Psoas muscle (tissue), 8 donors: Measurements from ENCODE around the gene HMCN1. TPM values are rescaled to one million over a fixed set of nuclear protein-coding genes. Genes with fewer than 3 reads are reported as not detected.

ENCODE experiments used
- ATAC-seq, 4 donors: fragments of 200-7000 bp; cut with Tn5 transposase; one replicate each; pipeline ENCODE4 v1.9.1; 2020; ENCODE audit warnings: moderate library complexity in 3 of 4, mild to moderate bottlenecking in 2 of 4
- DNase-seq, 2 donors: peaks; one replicate each; pipeline ENCODE4 v3.0.0-alpha.2; 2020
- H3K27ac ChIP-seq: fragments of 200-600 bp; one replicate; pipeline ENCODE4 v1.8.0; 2022
- H3K27me3 ChIP-seq, 3 donors: fragments of 200-600 bp in 1 of 3; one replicate each; pipeline versions ENCODE4 v1.6.1 to v1.8.0; 2013 to 2022; ENCODE audit warnings: low read length in 2 of 3, mild to moderate bottlenecking in 2 of 3, moderate library complexity in 1 of 3; ENCODE audit not compliant: insufficient read depth in 3 of 3
- H3K36me3 ChIP-seq, 2 donors: fragments of 200-600 bp in 1 of 2; one replicate each; pipeline versions ENCODE4 v1.6.1 to v1.8.0; 2013 to 2022; ENCODE audit warnings: low read depth in 1 of 2, mild to moderate bottlenecking in 1 of 2, moderate library complexity in 1 of 2; ENCODE audit not compliant: insufficient read depth in 1 of 2
- H3K4me1 ChIP-seq: fragments of 200-600 bp; one replicate; pipeline ENCODE4 v1.8.0; 2022
- H3K4me3 ChIP-seq: fragments of 200-600 bp; one replicate; pipeline ENCODE4 v1.8.0; 2022; ENCODE audit warnings: mild to moderate bottlenecking
- H3K9me3 ChIP-seq: fragments of 200-600 bp; one replicate; pipeline ENCODE4 v1.8.0; 2022
- CTCF ChIP-seq: fragments of 200-600 bp; IDR thresholded peaks from one replicate; pipeline ENCODE4 v1.8.0; 2022; ENCODE audit warnings: antibody characterized with exemption
- WGBS, 3 donors: extraction: QIAGEN DNeasy Blood & Tissue Kit; methylation state at CpG; one replicate each; pipeline versions ENCODE4 v1.1.6 to v1.1.7; 2013; 5-methylcytosine and 5-hydroxymethylcytosine counted together
- intact Hi-C, 2 donors: fragments of 100-400 bp; cut with DNase I; formaldehyde crosslinking; loops; one replicate each; pipeline versions ENCODE4 v1.11.0 to v1.14.2; 2022
- polyA plus RNA-seq, 3 donors: library from polyadenylated mRNA; stranded (reverse); fragments of 200-250 nt; gene quantifications; one replicate each; pipeline ENCODE4 v1.2.3, GENCODE V29; 2013
- total RNA-seq, 4 donors: library from RNA; stranded (reverse); fragmentation: NEBNext Ultra II Directional in 2 of 4; extraction: Animal tissue kit (Norgen Biotek cat#: 25700) in 2 of 4; gene quantifications; one replicate each; pipeline versions ENCODE4 v1.2.1 to v1.2.4, GENCODE V29; 2021 to 2023
- donor health status: healthy with polysubstance abuse.
- donor health status: DM: no; HTN: no; CAD: no; lungs with moderate emphysema.
- donor health status: Bipolar disorder and iron deficiency.
- donor health status: healthy.
- donor health status: DM: yes; HTN: yes; CAD: no.
- donor health status: DM: no; HTN: no; CAD: no.
- donor health status: DM: no; HTN: no; CAD: no.
- donor health status: DM: yes; HTN: yes; CAD: no.

The HMCN1 gene
- total and polyA plus RNA-seq, 7 donors: 1.3 to 6.5 (median 1.8) TPM

GRCh38 chr1:185734929-185735700, 924 bp downstream of the HMCN1 start:
- Histone ChIP-seq H3K27ac (no peak overlapping the region), H3K9me3 (no peaks in the 10 kb centered on the region), H3K27me3 (no peaks in the 10 kb centered on the region), H3K4me1 (peaks cover 3% of the 10 kb centered on the region), H3K4me3 (peak overlapping the region; percentile 69), H3K36me3 (no peaks in the 10 kb centered on the region)
- TF ChIP-seq CTCF: no peak
- intact Hi-C loops: no loop called here
- DNase-seq (no peak), ATAC-seq (no peak)
- WGBS, 3 donors: 54 to 61% (median 58%) methylated on average over 10 of the region's 10 CpGs

- DNase-seq: no peak
- H3K27ac ChIP-seq: no peak overlapping the region
- no peak for TF ChIP-seq CTCF
- no peak for ATAC-seq
- peak overlapping the region; percentile 69 for H3K4me3 ChIP-seq
- H3K27me3 ChIP-seq: no peaks in the 10 kb centered on the region
- 55 to 59% (median 55%) methylated on average over 3 of the region's 3 CpGs for WGBS, 3 donors
- no peaks in the 10 kb centered on the region for H3K9me3 ChIP-seq
- peaks cover 3% of the 10 kb centered on the region for H3K4me1 ChIP-seq
- no peaks in the 10 kb centered on the region for H3K36me3 ChIP-seq
- intact Hi-C loops: no loop called here
Measured at GRCh38 chr1:185735701-185736064, 1.5 kb downstream of the HMCN1 start.

- Histone ChIP-seq H3K27me3 (no peaks in the 10 kb centered on the region), H3K4me1 (peaks cover 3% of the 10 kb centered on the region), H3K9me3 (no peaks in the 10 kb centered on the region), H3K27ac (no peak overlapping the region), H3K4me3 (no peak overlapping the region), H3K36me3 (no peaks in the 10 kb centered on the region)
- 81 to 89% (median 88%) methylated on average over 2 of the region's 2 CpGs for WGBS, 3 donors
- no peak for TF ChIP-seq CTCF
- DNase-seq (no peak), ATAC-seq (no peak)
- intact Hi-C loops: no loop called here
Measured at GRCh38 chr1:185739967-185740366, 5.8 kb downstream of the HMCN1 start.

GRCh38 chr1:185741551-185741950, 7.4 kb downstream of the HMCN1 start:
- Histone ChIP-seq H3K4me1 (no peaks in the 10 kb centered on the region), H3K27ac (no peak overlapping the region), H3K4me3 (no peak overlapping the region), H3K27me3 (no peaks in the 10 kb centered on the region), H3K36me3 (no peaks in the 10 kb centered on the region), H3K9me3 (no peaks in the 10 kb centered on the region)
- intact Hi-C loops: no loop called here
- no peak for TF ChIP-seq CTCF
- ATAC-seq: no peak
- WGBS, 3 donors: 34 to 45% (median 39%) methylated on average over 3 of the region's 3 CpGs
- DNase-seq: no peak

- intact Hi-C loops: no loop called here
- H3K9me3 ChIP-seq: no peaks in the 10 kb centered on the region
- no peak overlapping the region for H3K27ac ChIP-seq
- no peak for TF ChIP-seq CTCF
- DNase-seq: no peak
- no peak overlapping the region for H3K4me3 ChIP-seq
- H3K36me3 ChIP-seq: no peaks in the 10 kb centered on the region
- no peaks in the 10 kb centered on the region for H3K4me1 ChIP-seq
- no peaks in the 10 kb centered on the region for H3K27me3 ChIP-seq
- no peak for ATAC-seq
Measured at GRCh38 chr1:185742403-185742802, 8.2 kb downstream of the HMCN1 start.
